Measurements from ENCODE around the gene ERICH4.

DNA sequence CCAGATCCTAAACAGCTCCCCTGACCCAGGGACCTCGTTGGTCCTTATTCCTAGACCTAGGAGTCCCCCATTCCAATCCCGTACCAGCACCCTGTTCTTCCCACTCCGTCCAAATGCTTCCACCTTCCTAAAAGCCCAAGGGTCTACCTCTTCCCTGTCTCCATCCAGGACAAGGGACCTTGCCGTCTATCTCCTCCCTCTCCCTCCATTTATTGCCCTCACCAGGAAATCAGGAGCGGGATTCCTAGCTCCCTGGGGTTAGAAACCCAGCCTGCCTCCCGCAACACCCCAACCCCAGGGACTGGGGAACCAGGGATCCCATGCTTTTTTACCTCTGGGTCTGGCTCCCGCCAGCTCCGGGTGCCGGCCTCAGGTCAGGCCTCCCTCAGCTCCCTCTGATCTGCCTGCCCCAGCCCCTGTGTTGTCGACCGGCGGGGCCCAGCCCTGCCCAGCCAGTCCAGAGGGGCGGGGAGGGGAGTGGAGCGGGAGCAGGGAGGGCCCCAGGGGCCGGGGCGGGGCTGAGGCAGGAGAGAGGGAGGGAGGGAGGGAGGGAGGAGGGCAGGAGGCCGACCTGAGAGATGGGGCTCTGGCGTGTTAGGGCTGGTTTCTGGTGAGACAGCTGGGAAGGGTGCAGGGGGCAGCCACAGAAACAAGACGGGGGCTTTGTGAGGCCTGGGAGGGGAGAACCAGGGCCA is 15.9 kb upstream of the ERICH4 start, which contains the start of gene B3GNT8:
- TF ChIP-seq EP300 (IDR thresholded peaks at IDR 0.05), result no peak
- TF ChIP-seq POLR2A (IDR thresholded peaks at IDR 0.05), result no peak

Data from suprapubic skin (tissue), 2 donors.